Cardiac fibroblast (primary cell): ENCODE data around the gene SHCBP1L.

Experiments used
- DNase-seq, 2 donors: peaks; one replicate each; pipeline versions ENCODE4 v3.0.0 to v3.0.0-alpha.2; 2010; ENCODE audit warnings: low read depth in 2 of 2
- H3K4me3 ChIP-seq, 2 donors: replicated peaks in 1 of 2; 1 replicate in 1 of 2; 2 replicates in 1 of 2; pipeline ENCODE4 v1.5.1; 2011; ENCODE audit warnings: low read depth in 2 of 2, low read length in 2 of 2, mild to moderate bottlenecking in 2 of 2, moderate library complexity in 1 of 2
- TF ChIP-seq, protein P1 (sequence below): IDR thresholded peaks from one replicate; pipeline ENCODE4 v1.5.1; 2011; ENCODE audit warnings: low read depth, mild to moderate bottlenecking, low read length, inconsistent platforms

SHCBP1L gene

DNA sequence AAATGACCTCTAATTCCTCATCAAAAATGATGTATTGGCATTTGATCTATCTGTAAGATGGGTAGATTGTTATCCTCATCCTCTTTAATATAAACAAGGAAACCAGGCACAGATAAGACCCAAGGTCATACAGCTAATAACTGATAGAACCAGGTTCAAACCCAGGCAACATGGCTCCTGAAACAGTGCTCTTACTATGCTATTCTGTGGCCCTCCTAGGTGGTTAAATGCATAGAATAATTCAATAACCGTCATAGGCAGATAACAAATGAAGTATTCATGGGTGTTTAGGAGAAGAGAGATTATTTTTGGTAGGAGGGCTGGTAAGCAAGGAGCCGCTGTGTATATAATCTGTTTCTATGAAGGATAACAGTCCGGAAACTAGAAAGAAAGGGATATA, 67.4 kb downstream of the SHCBP1L start:
- TF ChIP-seq, protein P1, sequence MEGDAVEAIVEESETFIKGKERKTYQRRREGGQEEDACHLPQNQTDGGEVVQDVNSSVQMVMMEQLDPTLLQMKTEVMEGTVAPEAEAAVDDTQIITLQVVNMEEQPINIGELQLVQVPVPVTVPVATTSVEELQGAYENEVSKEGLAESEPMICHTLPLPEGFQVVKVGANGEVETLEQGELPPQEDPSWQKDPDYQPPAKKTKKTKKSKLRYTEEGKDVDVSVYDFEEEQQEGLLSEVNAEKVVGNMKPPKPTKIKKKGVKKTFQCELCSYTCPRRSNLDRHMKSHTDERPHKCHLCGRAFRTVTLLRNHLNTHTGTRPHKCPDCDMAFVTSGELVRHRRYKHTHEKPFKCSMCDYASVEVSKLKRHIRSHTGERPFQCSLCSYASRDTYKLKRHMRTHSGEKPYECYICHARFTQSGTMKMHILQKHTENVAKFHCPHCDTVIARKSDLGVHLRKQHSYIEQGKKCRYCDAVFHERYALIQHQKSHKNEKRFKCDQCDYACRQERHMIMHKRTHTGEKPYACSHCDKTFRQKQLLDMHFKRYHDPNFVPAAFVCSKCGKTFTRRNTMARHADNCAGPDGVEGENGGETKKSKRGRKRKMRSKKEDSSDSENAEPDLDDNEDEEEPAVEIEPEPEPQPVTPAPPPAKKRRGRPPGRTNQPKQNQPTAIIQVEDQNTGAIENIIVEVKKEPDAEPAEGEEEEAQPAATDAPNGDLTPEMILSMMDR = no peak
- no peak overlapping the region for H3K4me3 ChIP-seq
- no peak for DNase-seq

DNA sequence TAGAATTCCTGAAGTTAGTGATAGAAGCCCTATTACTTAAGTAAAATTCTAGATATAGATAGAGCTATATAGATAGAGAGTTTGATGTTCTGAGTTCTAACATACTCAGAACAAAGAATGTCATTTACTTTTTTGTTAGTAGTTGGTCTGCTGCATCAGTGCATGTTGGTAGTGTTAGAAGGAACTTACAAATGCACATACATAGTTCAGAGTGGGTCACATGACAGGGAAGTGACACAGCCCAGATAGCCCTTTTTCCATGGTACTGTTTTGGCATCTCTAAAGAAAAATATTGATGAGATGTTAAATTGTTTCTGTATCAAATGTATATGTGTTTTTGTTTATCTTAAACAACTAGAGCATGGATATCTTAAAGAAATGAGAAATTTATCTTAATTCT, 68.1 kb downstream of the SHCBP1L start:
- TF ChIP-seq, protein P1 = no peak
- H3K4me3 ChIP-seq = no peak overlapping the region
- no peak for DNase-seq

DNA sequence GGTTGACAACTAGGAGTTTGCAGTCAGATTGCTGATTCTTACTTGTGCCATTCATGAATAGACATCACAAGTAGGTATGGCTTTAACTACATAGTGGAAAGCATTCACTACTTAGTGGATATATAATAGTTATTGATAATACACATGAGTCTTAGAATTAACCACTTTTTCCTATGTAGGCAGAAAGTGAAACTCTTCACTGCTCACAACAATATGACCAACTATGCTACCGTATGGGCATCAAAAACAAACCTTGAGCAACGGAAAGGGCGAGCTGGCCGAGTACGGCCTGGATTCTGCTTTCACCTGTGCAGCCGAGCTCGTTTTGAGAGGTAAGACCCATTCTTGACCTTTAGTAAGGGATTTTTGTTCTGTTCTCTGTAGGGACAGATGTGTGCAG, 75.1 kb downstream of the SHCBP1L start:
- DNase-seq = no peak
- H3K4me3 ChIP-seq = no peak overlapping the region
- TF ChIP-seq, protein P1 = no peak

GRCh38 chr1:182877331-182877730, 75.6 kb downstream of the SHCBP1L start:
- no peak overlapping the region for H3K4me3 ChIP-seq
- no peak for DNase-seq
- TF ChIP-seq, protein P1 = no peak

- no peak for DNase-seq
- no peak overlapping the region for H3K4me3 ChIP-seq
- TF ChIP-seq, protein P1 = no peak
Measured at GRCh38 chr1:182875889-182876288, 77.1 kb downstream of the SHCBP1L start.

DNA sequence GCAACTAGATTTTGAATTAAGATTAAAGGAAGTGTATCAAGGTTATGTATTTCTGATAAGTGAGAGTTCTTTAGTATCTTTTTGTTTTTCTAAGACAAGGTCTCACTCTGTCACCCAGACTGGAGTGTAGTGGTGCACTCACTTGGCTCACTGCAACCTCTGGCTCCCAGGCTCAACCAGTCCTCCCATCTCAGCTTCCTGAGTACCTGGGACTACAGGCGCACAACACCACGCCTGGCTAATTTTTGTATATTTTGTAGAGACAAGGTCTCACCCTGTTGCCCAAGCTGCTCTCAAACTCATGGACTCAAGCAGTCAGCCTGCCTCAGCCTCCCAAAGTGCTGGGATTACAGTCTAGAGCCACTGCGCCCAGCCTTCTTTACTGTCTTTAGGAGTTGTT, 80.1 kb downstream of the SHCBP1L start:
- TF ChIP-seq, protein P1 = no peak
- H3K4me3 ChIP-seq = no peak overlapping the region

DNA sequence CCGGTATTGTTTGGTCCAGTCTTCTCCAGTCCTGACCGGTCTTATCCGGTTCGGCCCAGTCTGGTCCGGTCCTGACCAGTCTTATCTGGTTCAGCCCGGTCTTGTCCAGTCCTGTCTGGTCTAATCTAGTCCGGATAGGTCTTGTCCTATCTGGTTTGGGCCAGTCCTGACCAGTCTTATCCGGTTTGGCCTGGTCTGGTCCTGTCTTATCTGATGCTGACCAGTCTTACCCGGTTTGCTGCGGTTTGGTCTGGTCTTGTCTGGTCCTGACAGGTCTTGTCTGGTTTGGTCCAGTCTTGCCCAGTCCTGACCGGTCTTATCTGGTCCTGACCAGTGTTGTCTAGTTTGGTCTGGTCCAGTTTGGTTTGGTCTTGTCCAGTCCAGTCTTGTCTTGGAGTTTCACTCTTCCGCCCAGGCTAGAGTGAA, 83.7 kb downstream of the SHCBP1L start:
- H3K4me3 ChIP-seq = no peak overlapping the region
- TF ChIP-seq, protein P1 = no peak

More for the DNA sequence above, 80.1 kb downstream of the SHCBP1L start:
- DNase-seq = no peak

More for the DNA sequence above, 83.7 kb downstream of the SHCBP1L start:
- no peak for DNase-seq
